Measurements from ENCODE around the gene BANF2. TPM values are rescaled to one million over a fixed set of nuclear protein-coding genes. Genes with fewer than 3 reads are reported as not detected.

BANF2 gene
- total and polyA plus RNA-seq, 2 of the 13 experiments (the other 11 are each of a cell fraction or from before 2014, with no cell fraction given): 0.35 TPM; not detected in 1

DNA sequence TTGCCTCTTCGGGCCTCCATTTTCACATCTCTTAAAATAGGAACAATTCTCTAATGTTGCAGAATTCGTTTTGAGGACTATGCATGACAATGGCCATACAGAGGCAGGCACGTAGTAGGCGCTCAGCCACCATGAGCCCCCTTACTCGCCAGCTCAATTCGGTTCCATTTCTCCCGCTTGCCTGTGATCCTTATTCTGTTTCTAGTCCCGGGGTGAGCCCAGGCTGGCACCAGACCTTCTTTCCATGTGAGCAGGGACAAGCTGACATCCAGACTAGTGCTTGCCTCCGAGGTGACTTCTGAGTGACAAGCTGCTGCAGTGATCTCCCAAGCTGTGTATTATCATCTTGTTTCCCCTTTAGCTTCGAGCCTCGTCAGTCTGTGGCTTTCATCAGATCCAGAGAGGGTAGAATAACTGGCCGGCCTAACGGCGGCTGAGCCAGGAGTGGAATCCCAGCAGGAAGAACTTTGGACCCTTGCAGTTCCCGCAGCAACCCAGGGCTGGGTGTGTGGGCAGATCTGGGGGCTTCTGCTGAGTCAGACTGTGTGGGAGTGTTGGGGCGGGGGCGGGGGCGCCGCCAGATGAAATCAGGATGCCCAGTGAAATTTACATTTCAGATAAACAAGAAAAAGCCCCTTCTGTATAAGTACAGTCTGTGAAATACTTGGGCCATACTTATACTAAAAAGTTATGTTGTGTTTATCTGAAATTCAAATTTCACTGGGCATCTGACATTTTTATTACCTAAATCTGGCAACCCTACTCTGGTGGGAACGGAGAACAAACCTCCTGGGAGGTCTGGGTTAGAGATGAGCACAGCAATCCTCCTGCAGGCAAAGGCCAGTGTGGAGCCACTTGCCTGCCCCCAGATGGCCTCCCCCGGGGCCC, 10.9 kb downstream of the BANF2 start (continued):
- no peak for TF ChIP-seq ZNF276 (CRISPR knock-in tag; IDR thresholded peaks at IDR 0.05; ENCODE audit: low read depth)
- no peak for TF ChIP-seq PLRG1 (conservative IDR thresholded peaks at IDR 0.05)
- 0 out of 2 replicates have a peak, but pooled peaks have one; percentile 39 for TF ChIP-seq NFKBIZ (CRISPR knock-in tag; IDR thresholded peaks at IDR 0.05)
- TF ChIP-seq HOXA5 (CRISPR knock-in tag; IDR thresholded peaks at IDR 0.05): no peak; the same call in 1 of the 2 replicates
- no peak for TF ChIP-seq CSRNP2 (CRISPR knock-in tag; conservative IDR thresholded peaks at IDR 0.05; ENCODE audit: low read depth)
- peak; percentile 75; the same call in 1 of the 2 replicates for TF ChIP-seq ZNF670 (CRISPR knock-in tag; IDR thresholded peaks at IDR 0.05; ENCODE audit: borderline replicate concordance)
- no peak for TF ChIP-seq CREB1 (IDR thresholded peaks at IDR 0.05)
- TF ChIP-seq CREB1 (CRISPR knock-in tag; IDR thresholded peaks at IDR 0.05): no peak
- TF ChIP-seq BCL6 (CRISPR knock-in tag; IDR thresholded peaks at IDR 0.05): peak; percentile 60
- TF ChIP-seq, protein P1, sequence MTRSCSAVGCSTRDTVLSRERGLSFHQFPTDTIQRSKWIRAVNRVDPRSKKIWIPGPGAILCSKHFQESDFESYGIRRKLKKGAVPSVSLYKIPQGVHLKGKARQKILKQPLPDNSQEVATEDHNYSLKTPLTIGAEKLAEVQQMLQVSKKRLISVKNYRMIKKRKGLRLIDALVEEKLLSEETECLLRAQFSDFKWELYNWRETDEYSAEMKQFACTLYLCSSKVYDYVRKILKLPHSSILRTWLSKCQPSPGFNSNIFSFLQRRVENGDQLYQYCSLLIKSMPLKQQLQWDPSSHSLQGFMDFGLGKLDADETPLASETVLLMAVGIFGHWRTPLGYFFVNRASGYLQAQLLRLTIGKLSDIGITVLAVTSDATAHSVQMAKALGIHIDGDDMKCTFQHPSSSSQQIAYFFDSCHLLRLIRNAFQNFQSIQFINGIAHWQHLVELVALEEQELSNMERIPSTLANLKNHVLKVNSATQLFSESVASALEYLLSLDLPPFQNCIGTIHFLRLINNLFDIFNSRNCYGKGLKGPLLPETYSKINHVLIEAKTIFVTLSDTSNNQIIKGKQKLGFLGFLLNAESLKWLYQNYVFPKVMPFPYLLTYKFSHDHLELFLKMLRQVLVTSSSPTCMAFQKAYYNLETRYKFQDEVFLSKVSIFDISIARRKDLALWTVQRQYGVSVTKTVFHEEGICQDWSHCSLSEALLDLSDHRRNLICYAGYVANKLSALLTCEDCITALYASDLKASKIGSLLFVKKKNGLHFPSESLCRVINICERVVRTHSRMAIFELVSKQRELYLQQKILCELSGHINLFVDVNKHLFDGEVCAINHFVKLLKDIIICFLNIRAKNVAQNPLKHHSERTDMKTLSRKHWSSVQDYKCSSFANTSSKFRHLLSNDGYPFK (CRISPR knock-in tag; IDR thresholded peaks at IDR 0.05; ENCODE audit: borderline replicate concordance): peak; percentile 67; the same call in 1 of the 2 replicates
- TF ChIP-seq KLF13 (CRISPR knock-in tag; IDR thresholded peaks at IDR 0.05): no peak; the same call in none of the 2 replicates
- TF ChIP-seq KLF12 (CRISPR knock-in tag; IDR thresholded peaks at IDR 0.05; ENCODE audit: borderline replicate concordance): peak; percentile 27; the same call in 1 of the 2 replicates
- no peak for TF ChIP-seq LCORL (IDR thresholded peaks at IDR 0.05)
- peak; percentile 70 for TF ChIP-seq LCORL (CRISPR knock-in tag; IDR thresholded peaks at IDR 0.05)
- TF ChIP-seq FLYWCH1 (CRISPR knock-in tag; IDR thresholded peaks at IDR 0.05): no peak
- TF ChIP-seq DNMT1 (CRISPR knock-in tag; IDR thresholded peaks at IDR 0.05): peak; percentile 32; the same call in 1 of the 2 replicates
- TF ChIP-seq ZNF292 (CRISPR knock-in tag; IDR thresholded peaks at IDR 0.05; ENCODE audit: borderline replicate concordance, low read depth): peak; percentile 82; the same call in 1 of the 2 replicates
- no peak for TF ChIP-seq NPAS2 (CRISPR knock-in tag; IDR thresholded peaks at IDR 0.05; ENCODE audit: borderline replicate concordance)
- TF ChIP-seq NBN (conservative IDR thresholded peaks at IDR 0.05): no peak
- TF ChIP-seq ZSCAN12 (CRISPR knock-in tag; IDR thresholded peaks at IDR 0.05): no peak
- no peak for TF ChIP-seq AGO1 (IDR thresholded peaks at IDR 0.05; ENCODE audit: low read depth, low read length, poor library complexity, severe bottlenecking)
- no peak for TF ChIP-seq ZNF326 (CRISPR knock-in tag; IDR thresholded peaks at IDR 0.05; ENCODE audit: borderline replicate concordance)
- no peak for TF ChIP-seq ZBTB38 (CRISPR knock-in tag; IDR thresholded peaks at IDR 0.05)
- no peak for TF ChIP-seq ZNF597 (CRISPR knock-in tag; IDR thresholded peaks at IDR 0.05)

Data from HepG2 (cell line).